ENCODE data around the gene TMEM234.

Gene TMEM234

GRCh38 chr1:32178380-32179192, 43.6 kb downstream of the TMEM234 start:
- DNase-seq (ENCODE audit: extremely low read depth, low read depth) = no peak
- no peak for TF ChIP-seq CTCF (IDR thresholded peaks at IDR 0.05; ENCODE audit: low read depth, low read length, missing control alignments)
- 0 out of 2 replicates have a peak overlapping the region, but pooled peaks have one; percentile 86 for H3K4me3 ChIP-seq (replicated peaks; ENCODE audit: low read depth, low read length)

GRCh38 chr1:32172621-32173245, 49.4 kb downstream of the TMEM234 start:
- no peak overlapping the region for H3K4me3 ChIP-seq (replicated peaks; ENCODE audit: low read depth, low read length)
- DNase-seq (ENCODE audit: extremely low read depth, low read depth) = no peak
- TF ChIP-seq CTCF (IDR thresholded peaks at IDR 0.05; ENCODE audit: low read depth, low read length, missing control alignments) = no peak

GRCh38 chr1:32170991-32171390, 51.2 kb downstream of the TMEM234 start:
- no peak overlapping the region for H3K4me3 ChIP-seq (replicated peaks; ENCODE audit: low read depth, low read length)
- TF ChIP-seq CTCF (IDR thresholded peaks at IDR 0.05; ENCODE audit: low read depth, low read length, missing control alignments) = no peak
- DNase-seq (ENCODE audit: extremely low read depth, low read depth) = no peak
